GM12875 (cell line): ENCODE measurements around the gene IMP4.

Experiments used
- H3K4me3 ChIP-seq: one replicate; pipeline ENCODE4 v1.5.1; 2011; ENCODE audit warnings: low read depth, low read length, control low read depth
- CTCF ChIP-seq: IDR thresholded peaks from 2 replicates; pipeline ENCODE4 v1.5.1; 2011; ENCODE audit warnings: low read depth, mild to moderate bottlenecking, control low read depth, inconsistent platforms, low read length, moderate library complexity, borderline replicate concordance; ENCODE audit not compliant: insufficient read depth

Gene IMP4

GRCh38 chr2:130307850-130308249 is 34.8 kb upstream of the IMP4 start:
- H3K4me3 ChIP-seq = no peak overlapping the region
- no peak for TF ChIP-seq CTCF

- TF ChIP-seq CTCF = no peak
- no peak overlapping the region for H3K4me3 ChIP-seq
Observed at GRCh38 chr2:130310881-130311280, 31.8 kb upstream of the IMP4 start.

- no peak for TF ChIP-seq CTCF
- H3K4me3 ChIP-seq = no peak overlapping the region
Observed at GRCh38 chr2:130313812-130314334, 28.8 kb upstream of the IMP4 start.

- H3K4me3 ChIP-seq = no peak overlapping the region
- TF ChIP-seq CTCF = no peak
Observed at GRCh38 chr2:130314377-130314776, 28.3 kb upstream of the IMP4 start.

- no peak for TF ChIP-seq CTCF
Observed at GRCh38 chr2:130316596-130316995, 26.1 kb upstream of the IMP4 start.

GRCh38 chr2:130318906-130319305 is 23.8 kb upstream of the IMP4 start:
- no peak overlapping the region for H3K4me3 ChIP-seq
- TF ChIP-seq CTCF = no peak

More at GRCh38 chr2:130316596-130316995, 26.1 kb upstream of the IMP4 start:
- H3K4me3 ChIP-seq = no peak overlapping the region

GRCh38 chr2:130319536-130319935 is 23.2 kb upstream of the IMP4 start:
- no peak overlapping the region for H3K4me3 ChIP-seq
- no peak for TF ChIP-seq CTCF
